HL-60 (cell line): ENCODE measurements around the gene RASL10A.

Experiments
- DNase-seq, 2 experiments: peaks; one replicate each; pipeline ENCODE4 v3.0.0-alpha.2; 2010 to 2020; ENCODE audit warnings: low read depth in 1 of 2, low spot score in 1 of 2
- H3K27ac ChIP-seq: fragments of 250-450 bp; sonication (Bioruptor Pico); replicated peaks from 2 replicates; pipeline ENCODE4 v1.5.1; 2020; ENCODE audit warnings: mild to moderate bottlenecking, moderate library complexity
- H3K27me3 ChIP-seq: fragments of 250-450 bp; sonication (Bioruptor Pico); 2 replicates; pipeline ENCODE4 v1.5.1; 2021; ENCODE audit warnings: mild to moderate bottlenecking, moderate library complexity; ENCODE audit not compliant: insufficient read depth, poor library complexity, severe bottlenecking
- H3K4me3 ChIP-seq: replicated peaks from 2 replicates; pipeline ENCODE4 v1.5.1; 2011; ENCODE audit warnings: mild to moderate bottlenecking, control low read depth, low read length; ENCODE audit not compliant: insufficient read depth
- GABPA ChIP-seq: IDR thresholded peaks from 2 replicates; pipeline ENCODE4 v1.6.1; 2012; ENCODE audit warnings: low read depth
- POLR2AphosphoS5 ChIP-seq: IDR thresholded peaks from 2 replicates; pipeline ENCODE4 v1.6.1; 2012; ENCODE audit warnings: low read depth
- SPI1 ChIP-seq: IDR thresholded peaks from 2 replicates; pipeline ENCODE4 v1.6.1; 2012; ENCODE audit warnings: low read depth, mild to moderate bottlenecking, borderline replicate concordance
- TF ChIP-seq, protein P1 (sequence below): IDR thresholded peaks from 2 replicates; pipeline ENCODE4 v1.6.1; 2012; ENCODE audit warnings: low read depth; ENCODE audit not compliant: insufficient replicate concordance
- TF ChIP-seq, protein P2 (sequence below): IDR thresholded peaks from one replicate; pipeline ENCODE4 v1.5.1; 2011; ENCODE audit warnings: low read length, control low read depth, inconsistent platforms; ENCODE audit not compliant: insufficient read depth

RASL10A gene

DNA sequence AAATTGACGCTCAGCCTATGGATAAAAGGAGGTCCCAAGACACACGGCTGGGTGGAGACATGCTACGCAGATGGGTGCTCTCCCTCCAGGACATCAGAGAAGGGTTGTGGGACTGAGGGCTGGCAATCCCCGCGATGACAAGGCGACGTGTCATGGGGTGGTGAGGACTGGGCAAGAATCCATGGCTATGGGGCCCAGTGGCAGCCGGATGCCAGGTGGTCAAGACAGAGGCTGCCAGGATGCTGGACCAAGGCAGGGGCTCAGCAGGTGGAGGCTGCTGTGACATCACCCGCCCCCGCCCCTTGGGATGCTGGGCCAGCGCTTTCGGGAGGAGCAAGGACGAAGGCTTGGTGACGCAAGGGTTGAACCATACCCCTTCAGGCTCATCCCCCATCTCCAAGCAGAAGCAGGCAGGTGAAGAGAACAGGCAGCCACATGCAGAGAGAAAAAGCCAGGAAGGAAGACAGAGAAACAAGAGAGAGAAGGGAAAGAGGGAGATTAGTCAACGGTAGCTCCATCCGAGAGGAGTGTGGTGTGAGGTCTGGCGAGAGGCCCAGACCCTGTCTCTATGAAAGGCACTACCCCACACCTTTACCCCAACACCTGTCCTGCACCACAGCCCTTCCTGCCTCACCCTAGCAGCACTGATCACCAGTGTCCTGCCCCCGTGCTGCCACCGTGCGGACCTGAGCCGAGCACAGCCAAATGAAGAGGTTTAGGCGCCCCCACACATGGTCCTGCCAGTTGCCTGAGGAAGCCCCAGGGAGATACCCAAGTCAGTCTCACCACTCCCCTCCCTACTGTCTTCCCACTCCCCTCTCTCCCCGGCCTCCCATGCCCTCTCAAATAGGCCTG, 24.1 kb upstream of the RASL10A start:
- no peaks in the 10 kb centered on the region for H3K27me3 ChIP-seq
- no peak overlapping the region for H3K27ac ChIP-seq
- DNase-seq: no peak
- H3K4me3 ChIP-seq: no peak overlapping the region
- TF ChIP-seq, protein P1, sequence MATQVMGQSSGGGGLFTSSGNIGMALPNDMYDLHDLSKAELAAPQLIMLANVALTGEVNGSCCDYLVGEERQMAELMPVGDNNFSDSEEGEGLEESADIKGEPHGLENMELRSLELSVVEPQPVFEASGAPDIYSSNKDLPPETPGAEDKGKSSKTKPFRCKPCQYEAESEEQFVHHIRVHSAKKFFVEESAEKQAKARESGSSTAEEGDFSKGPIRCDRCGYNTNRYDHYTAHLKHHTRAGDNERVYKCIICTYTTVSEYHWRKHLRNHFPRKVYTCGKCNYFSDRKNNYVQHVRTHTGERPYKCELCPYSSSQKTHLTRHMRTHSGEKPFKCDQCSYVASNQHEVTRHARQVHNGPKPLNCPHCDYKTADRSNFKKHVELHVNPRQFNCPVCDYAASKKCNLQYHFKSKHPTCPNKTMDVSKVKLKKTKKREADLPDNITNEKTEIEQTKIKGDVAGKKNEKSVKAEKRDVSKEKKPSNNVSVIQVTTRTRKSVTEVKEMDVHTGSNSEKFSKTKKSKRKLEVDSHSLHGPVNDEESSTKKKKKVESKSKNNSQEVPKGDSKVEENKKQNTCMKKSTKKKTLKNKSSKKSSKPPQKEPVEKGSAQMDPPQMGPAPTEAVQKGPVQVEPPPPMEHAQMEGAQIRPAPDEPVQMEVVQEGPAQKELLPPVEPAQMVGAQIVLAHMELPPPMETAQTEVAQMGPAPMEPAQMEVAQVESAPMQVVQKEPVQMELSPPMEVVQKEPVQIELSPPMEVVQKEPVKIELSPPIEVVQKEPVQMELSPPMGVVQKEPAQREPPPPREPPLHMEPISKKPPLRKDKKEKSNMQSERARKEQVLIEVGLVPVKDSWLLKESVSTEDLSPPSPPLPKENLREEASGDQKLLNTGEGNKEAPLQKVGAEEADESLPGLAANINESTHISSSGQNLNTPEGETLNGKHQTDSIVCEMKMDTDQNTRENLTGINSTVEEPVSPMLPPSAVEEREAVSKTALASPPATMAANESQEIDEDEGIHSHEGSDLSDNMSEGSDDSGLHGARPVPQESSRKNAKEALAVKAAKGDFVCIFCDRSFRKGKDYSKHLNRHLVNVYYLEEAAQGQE: no peak
- TF ChIP-seq, protein P2, sequence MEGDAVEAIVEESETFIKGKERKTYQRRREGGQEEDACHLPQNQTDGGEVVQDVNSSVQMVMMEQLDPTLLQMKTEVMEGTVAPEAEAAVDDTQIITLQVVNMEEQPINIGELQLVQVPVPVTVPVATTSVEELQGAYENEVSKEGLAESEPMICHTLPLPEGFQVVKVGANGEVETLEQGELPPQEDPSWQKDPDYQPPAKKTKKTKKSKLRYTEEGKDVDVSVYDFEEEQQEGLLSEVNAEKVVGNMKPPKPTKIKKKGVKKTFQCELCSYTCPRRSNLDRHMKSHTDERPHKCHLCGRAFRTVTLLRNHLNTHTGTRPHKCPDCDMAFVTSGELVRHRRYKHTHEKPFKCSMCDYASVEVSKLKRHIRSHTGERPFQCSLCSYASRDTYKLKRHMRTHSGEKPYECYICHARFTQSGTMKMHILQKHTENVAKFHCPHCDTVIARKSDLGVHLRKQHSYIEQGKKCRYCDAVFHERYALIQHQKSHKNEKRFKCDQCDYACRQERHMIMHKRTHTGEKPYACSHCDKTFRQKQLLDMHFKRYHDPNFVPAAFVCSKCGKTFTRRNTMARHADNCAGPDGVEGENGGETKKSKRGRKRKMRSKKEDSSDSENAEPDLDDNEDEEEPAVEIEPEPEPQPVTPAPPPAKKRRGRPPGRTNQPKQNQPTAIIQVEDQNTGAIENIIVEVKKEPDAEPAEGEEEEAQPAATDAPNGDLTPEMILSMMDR: no peak
- TF ChIP-seq POLR2AphosphoS5: no peak
- TF ChIP-seq SPI1: no peak
- TF ChIP-seq GABPA: no peak

DNA sequence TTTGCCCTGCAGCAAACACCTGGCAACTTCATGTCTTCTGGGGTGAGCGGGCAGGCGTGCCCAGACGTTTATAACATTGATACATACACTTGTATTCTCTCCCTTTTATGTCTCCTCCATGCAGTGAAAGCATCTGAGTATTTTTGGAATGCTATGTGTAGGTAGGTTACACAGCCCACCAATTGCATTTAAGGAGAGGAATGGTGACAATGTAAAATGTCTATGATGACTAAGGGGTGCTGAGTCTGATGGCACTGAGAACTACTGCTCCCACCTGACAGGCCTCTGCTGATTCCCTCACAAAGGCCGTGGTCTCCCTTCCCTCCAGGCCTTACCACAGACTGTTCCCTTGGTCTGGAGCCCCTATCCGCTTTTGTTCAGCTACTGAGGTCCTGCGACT, 22.9 kb upstream of the RASL10A start:
- H3K4me3 ChIP-seq: no peak overlapping the region
- no peak for TF ChIP-seq GABPA
- TF ChIP-seq SPI1: no peak
- TF ChIP-seq, protein P1: no peak
- TF ChIP-seq POLR2AphosphoS5: no peak
- TF ChIP-seq, protein P2: no peak
- no peaks in the 10 kb centered on the region for H3K27me3 ChIP-seq
- no peak for DNase-seq
- no peak overlapping the region for H3K27ac ChIP-seq

DNA sequence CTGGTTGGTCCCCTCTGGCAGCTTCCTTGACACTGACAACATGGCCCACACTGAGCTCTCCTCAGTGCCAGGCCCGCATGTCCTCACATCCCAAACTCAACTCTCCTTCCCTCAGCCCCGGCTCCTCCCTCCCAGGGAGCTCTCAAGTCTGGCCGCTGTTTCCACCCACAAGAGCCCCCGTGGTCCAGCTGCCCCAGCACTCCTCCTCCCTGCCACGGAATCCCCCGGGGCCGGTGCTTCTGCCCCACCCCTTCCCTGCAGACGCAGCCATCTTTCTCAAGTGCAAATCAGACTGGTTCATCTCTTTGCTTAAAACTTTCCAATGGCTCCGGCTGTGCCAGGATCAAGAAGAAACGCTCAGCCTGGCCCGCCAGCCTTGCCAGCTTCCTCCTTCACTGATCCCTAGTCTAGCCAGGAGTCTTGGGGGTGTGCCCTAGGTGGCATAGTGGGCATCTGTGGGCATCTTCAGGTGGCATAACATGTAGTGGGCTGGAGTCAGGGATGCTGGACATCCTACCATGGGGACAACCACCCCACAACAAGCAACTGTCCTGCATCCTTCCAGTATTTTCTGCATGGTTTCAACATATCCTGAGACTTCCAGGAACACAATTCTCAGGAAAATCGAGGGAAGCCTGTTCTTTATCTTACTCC, 22.3 kb upstream of the RASL10A start:
- no peak for DNase-seq
- H3K4me3 ChIP-seq: no peak overlapping the region
- H3K27ac ChIP-seq: no peak overlapping the region
- TF ChIP-seq POLR2AphosphoS5 (no peak), GABPA (no peak), SPI1 (no peak)
- TF ChIP-seq, protein P2: no peak
- TF ChIP-seq, protein P1: no peak
- no peaks in the 10 kb centered on the region for H3K27me3 ChIP-seq
